COLO668 (cell line): ENCODE measurements around the gene ADGB.
"Not testable (repeated sequence)": the region's sequence is repeated elsewhere in the genome, so short reads cannot be mapped to it uniquely, and the experiment has no call there.

Experiments used
- DNase-seq: peaks from one replicate; lab custom pipeline; 2025; ENCODE audit not compliant: unreplicated experiment; lab: John Stamatoyannopoulos, UW

The ADGB gene

GRCh38 chr6:146815511-146816462, 217.0 kb downstream of the ADGB start:
- not testable (repeated sequence) for DNase-seq

- DNase-seq = no peak
These were observed 221.0 kb downstream of the ADGB start for GRCh38 chr6:146819596-146820320.

GRCh38 chr6:146827216-146827928, 228.6 kb downstream of the ADGB start:
- DNase-seq = no peak

GRCh38 chr6:146829792-146830565, 231.2 kb downstream of the ADGB start:
- no peak for DNase-seq

- DNase-seq = no peak
These were observed 234.4 kb downstream of the ADGB start for GRCh38 chr6:146833157-146833556.

- no peak for DNase-seq
These were observed 241.4 kb downstream of the ADGB start for GRCh38 chr6:146840216-146840615.

GRCh38 chr6:146840641-146841040, 241.9 kb downstream of the ADGB start:
- no peak for DNase-seq

- no peak for DNase-seq
These were observed 248.7 kb downstream of the ADGB start for GRCh38 chr6:146847426-146847825.

GRCh38 chr6:146850238-146850896, 251.6 kb downstream of the ADGB start:
- DNase-seq = no peak

- DNase-seq = no peak
These were observed 252.2 kb downstream of the ADGB start for GRCh38 chr6:146850981-146851380.

- no peak for DNase-seq
These were observed 253.1 kb downstream of the ADGB start for GRCh38 chr6:146851837-146852236.

GRCh38 chr6:146854521-146855255, 255.9 kb downstream of the ADGB start:
- DNase-seq = not testable (repeated sequence)

- no peak for DNase-seq
These were observed 257.1 kb downstream of the ADGB start for GRCh38 chr6:146855889-146856288.

- no peak for DNase-seq
These were observed 257.5 kb downstream of the ADGB start for GRCh38 chr6:146856296-146856695.

- DNase-seq = peak; percentile 58
These were observed 258.6 kb downstream of the ADGB start for GRCh38 chr6:146857180-146857979.

GRCh38 chr6:146857980-146858347, 259.2 kb downstream of the ADGB start:
- DNase-seq = no peak

- no peak for DNase-seq
These were observed 260.4 kb downstream of the ADGB start for GRCh38 chr6:146859206-146859605.

GRCh38 chr6:146859795-146860495, 261.2 kb downstream of the ADGB start:
- no peak for DNase-seq
